HepG2 (cell line): ENCODE data around the gene NR1H2. TPM values are rescaled to one million over a fixed set of nuclear protein-coding genes. Genes with fewer than 3 reads are reported as not detected.

Source experiments
- CBX1 ChIP-seq: IDR thresholded peaks from one replicate; pipeline ENCODE4 v1.6.1; 2016; ENCODE audit warnings: antibody characterized with exemption, low read depth
- CREB1 ChIP-seq, 2 experiments: fragments of 450-650 bp in 1 of 2; IDR thresholded peaks; 2 replicates each; pipeline ENCODE4 v1.6.1; 2016 to 2017; ENCODE audit warnings: control low read depth in 1 of 2, mild to moderate bottlenecking in 1 of 2, missing compliant biosample characterization in 1 of 2, missing genetic modification characterization in 1 of 2
- DR1 ChIP-seq: sonication (generic); formaldehyde crosslinking; IDR thresholded peaks from 2 replicates; pipeline ENCODE4 v1.8.0; 2021; ENCODE audit warnings: mild to moderate bottlenecking, missing genetic modification reagents, inconsistent platforms
- GTF3A ChIP-seq: sonication (generic); formaldehyde crosslinking; conservative IDR thresholded peaks from 2 replicates; pipeline ENCODE4 v1.4.0; 2020; ENCODE audit warnings: mild to moderate bottlenecking, missing genetic modification reagents
- HCFC1 ChIP-seq: fragments of 150-350 bp; IDR thresholded peaks from 2 replicates; pipeline ENCODE4 v1.6.1; 2014; ENCODE audit warnings: low read depth, low read length
- HNF4A ChIP-seq: sonication (generic); formaldehyde crosslinking; IDR thresholded peaks from 2 replicates; pipeline ENCODE4 v1.4.0; 2020; ENCODE audit warnings: missing genetic modification reagents
- MED1 ChIP-seq: sonication (generic); formaldehyde crosslinking; IDR thresholded peaks from 2 replicates; pipeline ENCODE4 v1.4.0; 2020; ENCODE audit warnings: missing genetic modification reagents
- MIER2 ChIP-seq: IDR thresholded peaks from 2 replicates; pipeline ENCODE4 v1.6.1; 2016; ENCODE audit warnings: missing biosample characterization, missing genetic modification reagents
- NCOA2 ChIP-seq: sonication (generic); formaldehyde crosslinking; IDR thresholded peaks from 2 replicates; pipeline ENCODE4 v1.8.0; 2022; ENCODE audit warnings: inconsistent platforms
- PHF20 ChIP-seq: sonication (generic); formaldehyde crosslinking; IDR thresholded peaks from 2 replicates; pipeline ENCODE4 v1.5.0; 2020; ENCODE audit warnings: mild to moderate bottlenecking, missing genetic modification reagents
- POLR2G ChIP-seq: fragments of 200-400 bp; formaldehyde crosslinking; IDR thresholded peaks from 2 replicates; pipeline ENCODE4 v1.6.1; 2018; ENCODE audit warnings: mild to moderate bottlenecking, low read depth, low read length, moderate library complexity
- SALL2 ChIP-seq: sonication (generic); formaldehyde crosslinking; IDR thresholded peaks from 2 replicates; pipeline ENCODE4 v1.8.1; 2023; ENCODE audit warnings: mild to moderate bottlenecking, missing genetic modification reagents, inconsistent platforms
- SMARCC2 ChIP-seq: fragments of 450-650 bp; IDR thresholded peaks from 2 replicates; pipeline ENCODE4 v1.6.1; 2017; ENCODE audit warnings: antibody characterized with exemption, mild to moderate bottlenecking
- SOX6 ChIP-seq, 2 experiments: fragments of 450-650 bp in 1 of 2; sonication (generic) in 1 of 2; formaldehyde crosslinking in 1 of 2; IDR thresholded peaks; 2 replicates each; pipeline versions ENCODE4 v1.4.0 to v1.6.1; 2017 to 2020; ENCODE audit warnings: antibody characterized with exemption in 1 of 2, mild to moderate bottlenecking in 1 of 2, missing genetic modification reagents in 1 of 2
- ZBTB38 ChIP-seq: sonication (generic); formaldehyde crosslinking; IDR thresholded peaks from 2 replicates; pipeline ENCODE4 v1.5.1; 2020; ENCODE audit warnings: mild to moderate bottlenecking, missing genetic modification reagents
- ZFP41 ChIP-seq: sonication (generic); formaldehyde crosslinking; IDR thresholded peaks from 2 replicates; pipeline ENCODE4 v1.4.0; 2020; ENCODE audit warnings: mild to moderate bottlenecking, missing genetic modification reagents, borderline replicate concordance
- ZMAT3 ChIP-seq: sonication (generic); formaldehyde crosslinking; conservative IDR thresholded peaks from 2 replicates; pipeline ENCODE4 v1.7.0; 2021; ENCODE audit warnings: missing genetic modification reagents
- ZNF33A ChIP-seq: sonication (generic); formaldehyde crosslinking; IDR thresholded peaks from 2 replicates; pipeline ENCODE4 v1.5.1; 2020; ENCODE audit warnings: missing genetic modification reagents, mild to moderate bottlenecking, moderate library complexity, borderline replicate concordance
- ZNF543 ChIP-seq: sonication (generic); formaldehyde crosslinking; IDR thresholded peaks from 2 replicates; pipeline ENCODE4 v1.4.0; 2020; ENCODE audit warnings: mild to moderate bottlenecking, missing genetic modification reagents
- ZNF556 ChIP-seq: sonication (generic); formaldehyde crosslinking; IDR thresholded peaks from 2 replicates; pipeline ENCODE4 v1.4.0; 2020; ENCODE audit warnings: mild to moderate bottlenecking, missing genetic modification reagents, borderline replicate concordance
- ZNF614 ChIP-seq: IDR thresholded peaks from 2 replicates; pipeline ENCODE4 v1.6.1; 2018; ENCODE audit warnings: missing biosample characterization, missing genetic modification reagents, inconsistent platforms, borderline replicate concordance
- ZNF672 ChIP-seq: sonication (generic); formaldehyde crosslinking; IDR thresholded peaks from 2 replicates; pipeline ENCODE4 v1.8.1; 2022; ENCODE audit warnings: missing genetic modification reagents
- ZNF747 ChIP-seq: sonication (generic); formaldehyde crosslinking; IDR thresholded peaks from 2 replicates; pipeline ENCODE4 v1.8.1; 2023; ENCODE audit warnings: missing genetic modification reagents, mild to moderate bottlenecking, borderline replicate concordance
- ZNF788 ChIP-seq: sonication (generic); formaldehyde crosslinking; IDR thresholded peaks from 2 replicates; pipeline ENCODE4 v1.5.0; 2020; ENCODE audit warnings: mild to moderate bottlenecking, missing genetic modification reagents, borderline replicate concordance
- polyA plus RNA-seq, 8 experiments: library from polyadenylated mRNA; depleted of rRNA in 3 of 8; stranded (reverse) in 7 of 8; unstranded in 1 of 8; fragments of >200 nt; fragmentation: Illumina TruSeq in 4 of 8; extraction: Trizol in 4 of 8; gene quantifications; 2 replicates each; pipeline versions ENCODE4 v1.2.1 to v1.2.3, GENCODE V29; 2011 to 2016; ENCODE audit warnings: low read depth in 4 of 8, missing spikeins in 1 of 8, mixed read lengths in 1 of 8; ENCODE audit not compliant: insufficient read depth in 1 of 8
- total RNA-seq, 5 experiments: library from RNA; depleted of rRNA; stranded (reverse); fragments of >200 nt; fragmentation: Illumina TruSeq; extraction: Trizol; gene quantifications; 2 replicates each; pipeline ENCODE4 v1.2.3, GENCODE V29; 2016; ENCODE audit warnings: low read depth in 1 of 5
- TF ChIP-seq, protein P1 (sequence below): sonication (generic); formaldehyde crosslinking; IDR thresholded peaks from 2 replicates; pipeline ENCODE4 v1.5.0; 2020; ENCODE audit warnings: missing genetic modification reagents
- TF ChIP-seq, protein P2 (sequence below): IDR thresholded peaks from 2 replicates; pipeline ENCODE4 v1.6.1; 2016; ENCODE audit warnings: mild to moderate bottlenecking
- TF ChIP-seq, protein P3 (sequence below): IDR thresholded peaks from 2 replicates; pipeline ENCODE4 v1.6.1; 2016; ENCODE audit warnings: low read depth

The NR1H2 gene
- total and polyA plus RNA-seq, 2 of the 13 experiments (the other 11 are each of a cell fraction or from before 2014, with no cell fraction given), result 10.3 to 13.5 TPM

DNA sequence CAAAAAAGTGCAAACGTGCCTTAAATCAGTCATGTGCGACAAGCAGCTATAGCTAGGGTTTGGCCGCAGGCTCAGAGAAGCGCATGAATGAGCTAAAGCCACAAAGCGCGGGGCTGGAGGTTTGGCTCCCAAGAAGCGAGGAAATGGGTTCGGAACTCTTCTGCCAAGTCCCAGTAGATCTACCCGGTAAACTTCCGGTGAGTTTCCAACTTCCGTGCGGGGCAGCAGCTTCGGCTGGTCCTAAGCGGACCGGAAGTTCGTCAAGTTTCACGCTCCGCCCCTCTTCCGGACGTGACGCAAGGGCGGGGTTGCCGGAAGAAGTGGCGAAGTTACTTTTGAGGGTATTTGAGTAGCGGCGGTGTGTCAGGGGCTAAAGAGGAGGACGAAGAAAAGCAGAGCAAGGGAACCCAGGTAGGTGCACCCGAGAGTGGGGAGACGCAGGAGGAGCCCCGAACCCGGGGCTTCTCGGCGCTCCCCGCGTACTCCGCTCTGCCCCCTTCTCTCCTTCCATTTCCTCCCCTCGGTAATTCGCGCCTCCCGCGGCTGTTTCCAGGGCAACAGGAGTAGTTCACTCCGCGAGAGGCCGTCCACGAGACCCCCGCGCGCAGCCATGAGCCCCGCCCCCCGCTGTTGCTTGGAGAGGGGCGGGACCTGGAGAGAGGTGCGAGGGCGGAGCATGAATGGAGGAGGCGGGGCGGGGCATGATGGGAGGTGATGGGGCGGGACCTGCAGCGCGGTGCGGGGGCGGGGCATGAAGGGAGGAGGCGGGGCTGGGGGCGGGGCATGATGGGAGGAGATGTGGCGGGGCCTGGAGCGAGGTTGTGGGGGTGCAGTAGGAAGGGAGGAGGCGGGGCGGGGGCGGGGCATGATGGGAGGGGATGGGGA lies at the start of gene NR1H2 (continued):
- TF ChIP-seq GTF3A (CRISPR knock-in tag) (no peak; the same call in 1 of the 2 replicates), ZNF672 (CRISPR knock-in tag) (no peak), ZBTB38 (CRISPR knock-in tag) (peak; percentile 90), NCOA2 (CRISPR knock-in tag) (peak; percentile 56; the same call in 1 of the 2 replicates), ZNF556 (CRISPR knock-in tag) (peak; percentile 96; the same call in 1 of the 2 replicates), ZNF614 (CRISPR knock-in tag) (peak; percentile 94; the same call in 1 of the 2 replicates), MIER2 (CRISPR knock-in tag) (no peak), HNF4A (CRISPR knock-in tag) (0 out of 2 replicates have a peak, but pooled peaks have one; percentile 17), SALL2 (CRISPR knock-in tag) (0 out of 2 replicates have a peak, but pooled peaks have one; percentile 54), ZNF543 (peak; percentile 79), ZNF747 (peak; percentile 20; the same call in 1 of the 2 replicates), CREB1 (IDR thresholded peaks at IDR 0.05) (peak; percentile 92), CREB1 (CRISPR knock-in tag; IDR thresholded peaks at IDR 0.05) (peak; percentile 98), ZNF33A (CRISPR knock-in tag) (no peak), DR1 (CRISPR knock-in tag) (no peak), ZMAT3 (CRISPR knock-in tag) (peak; percentile 56; the same call in 1 of the 2 replicates), CBX1 (peak; percentile 87), POLR2G (peak; percentile 85), MED1 (CRISPR knock-in tag) (peak; percentile 73; the same call in 1 of the 2 replicates), ZNF788 (CRISPR knock-in tag) (peak; percentile 94; the same call in 1 of the 2 replicates), ZFP41 (CRISPR knock-in tag) (no peak; the same call in 1 of the 2 replicates), SMARCC2 (no peak), SOX6 (IDR thresholded peaks at IDR 0.05) (no peak), SOX6 (CRISPR knock-in tag; IDR thresholded peaks at IDR 0.05) (peak; percentile 63; the same call in 1 of the 2 replicates), PHF20 (peak; percentile 98), HCFC1 (peak; percentile 85)
- TF ChIP-seq, protein P1, sequence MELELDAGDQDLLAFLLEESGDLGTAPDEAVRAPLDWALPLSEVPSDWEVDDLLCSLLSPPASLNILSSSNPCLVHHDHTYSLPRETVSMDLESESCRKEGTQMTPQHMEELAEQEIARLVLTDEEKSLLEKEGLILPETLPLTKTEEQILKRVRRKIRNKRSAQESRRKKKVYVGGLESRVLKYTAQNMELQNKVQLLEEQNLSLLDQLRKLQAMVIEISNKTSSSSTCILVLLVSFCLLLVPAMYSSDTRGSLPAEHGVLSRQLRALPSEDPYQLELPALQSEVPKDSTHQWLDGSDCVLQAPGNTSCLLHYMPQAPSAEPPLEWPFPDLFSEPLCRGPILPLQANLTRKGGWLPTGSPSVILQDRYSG (CRISPR knock-in tag), result no peak
- TF ChIP-seq, protein P2, sequence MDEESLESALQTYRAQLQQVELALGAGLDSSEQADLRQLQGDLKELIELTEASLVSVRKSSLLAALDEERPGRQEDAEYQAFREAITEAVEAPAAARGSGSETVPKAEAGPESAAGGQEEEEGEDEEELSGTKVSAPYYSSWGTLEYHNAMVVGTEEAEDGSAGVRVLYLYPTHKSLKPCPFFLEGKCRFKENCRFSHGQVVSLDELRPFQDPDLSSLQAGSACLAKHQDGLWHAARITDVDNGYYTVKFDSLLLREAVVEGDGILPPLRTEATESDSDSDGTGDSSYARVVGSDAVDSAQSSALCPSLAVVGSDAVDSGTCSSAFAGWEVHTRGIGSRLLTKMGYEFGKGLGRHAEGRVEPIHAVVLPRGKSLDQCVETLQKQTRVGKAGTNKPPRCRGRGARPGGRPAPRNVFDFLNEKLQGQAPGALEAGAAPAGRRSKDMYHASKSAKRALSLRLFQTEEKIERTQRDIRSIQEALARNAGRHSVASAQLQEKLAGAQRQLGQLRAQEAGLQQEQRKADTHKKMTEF (CRISPR knock-in tag), result peak; percentile 83
- TF ChIP-seq, protein P3, sequence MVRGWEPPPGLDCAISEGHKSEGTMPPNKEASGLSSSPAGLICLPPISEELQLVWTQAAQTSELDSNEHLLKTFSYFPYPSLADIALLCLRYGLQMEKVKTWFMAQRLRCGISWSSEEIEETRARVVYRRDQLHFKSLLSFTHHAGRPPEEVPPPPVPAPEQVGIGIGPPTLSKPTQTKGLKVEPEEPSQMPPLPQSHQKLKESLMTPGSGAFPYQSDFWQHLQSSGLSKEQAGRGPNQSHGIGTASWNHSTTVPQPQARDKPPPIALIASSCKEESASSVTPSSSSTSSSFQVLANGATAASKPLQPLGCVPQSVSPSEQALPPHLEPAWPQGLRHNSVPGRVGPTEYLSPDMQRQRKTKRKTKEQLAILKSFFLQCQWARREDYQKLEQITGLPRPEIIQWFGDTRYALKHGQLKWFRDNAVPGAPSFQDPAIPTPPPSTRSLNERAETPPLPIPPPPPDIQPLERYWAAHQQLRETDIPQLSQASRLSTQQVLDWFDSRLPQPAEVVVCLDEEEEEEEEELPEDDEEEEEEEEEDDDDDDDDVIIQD (CRISPR knock-in tag), result peak; percentile 27; the same call in 1 of the 2 replicates
